ENCODE measurements around the gene ELL3. TPM values are rescaled to one million over a fixed set of nuclear protein-coding genes. Genes with fewer than 3 reads are reported as not detected.
A peak's percentile ranks its signal among the peaks of the same experiment; 100 is the strongest.
"Not testable (repeated sequence)": the region's sequence is repeated elsewhere in the genome, so short reads cannot be mapped to it uniquely, and the experiment has no call there.

Gene ELL3
- total and polyA plus RNA-seq, 2 experiments from 2014 or later = 5.0 to 6.4 TPM

DNA sequence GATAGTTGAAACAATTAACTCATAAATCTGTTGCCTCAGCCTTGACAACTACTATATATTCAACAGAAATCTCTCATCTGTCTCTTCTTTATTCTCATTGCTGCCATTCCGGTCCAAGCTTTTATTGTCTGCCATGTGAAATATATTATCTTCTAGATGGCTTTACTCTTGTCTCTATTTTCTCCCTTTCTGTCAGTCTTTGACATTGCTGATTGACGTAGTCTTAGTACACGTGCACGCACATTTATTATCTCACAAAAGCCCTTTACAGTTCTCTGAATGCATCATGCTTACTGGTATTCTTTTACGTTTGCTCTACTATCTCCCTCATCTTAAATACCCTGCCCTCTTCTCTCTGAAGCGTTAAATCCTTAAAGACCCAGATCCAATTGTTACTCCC, 24.9 kb downstream of the ELL3 start:
- Histone ChIP-seq H3K4me3 (no peak overlapping the region), H3K79me2 (peaks cover 100% of the 10 kb centered on the region), H4K20me1 (ENCODE audit: insufficient read depth, poor library complexity, severe bottlenecking) (peaks cover 94% of the 10 kb centered on the region), H3K9me2 (replicated peaks; ENCODE audit: insufficient read depth) (no peaks in the 10 kb centered on the region), H2AFZ (no peak overlapping the region), H3K27ac (no peak overlapping the region), H3K36me3 (replicated peaks; ENCODE audit: insufficient read depth, low read depth) (no peaks in the 10 kb centered on the region), H3K4me2 (peak overlapping the region; percentile 19), H3K4me1 (ENCODE audit: insufficient read depth) (peaks cover 30% of the 10 kb centered on the region), H3K27me3 (no peaks in the 10 kb centered on the region), H3K9me3 (ENCODE audit: low read depth) (no peaks in the 10 kb centered on the region)
- 78% methylated on average over 6 of the region's 6 CpGs for WGBS (ENCODE audit: low lambda C conversion rate, missing lambda C conversion rate)
- no peak for DNase-seq (ENCODE audit: low spot score)
- TF ChIP-seq EZH2phosphoT487 (IDR thresholded peaks at IDR 0.05; ENCODE audit: low read depth, severe bottlenecking, unreplicated experiment) (no peak), EZH2 (IDR thresholded peaks at IDR 0.05; ENCODE audit: borderline replicate concordance) (no peak)
- TF ChIP-seq, protein P1, sequence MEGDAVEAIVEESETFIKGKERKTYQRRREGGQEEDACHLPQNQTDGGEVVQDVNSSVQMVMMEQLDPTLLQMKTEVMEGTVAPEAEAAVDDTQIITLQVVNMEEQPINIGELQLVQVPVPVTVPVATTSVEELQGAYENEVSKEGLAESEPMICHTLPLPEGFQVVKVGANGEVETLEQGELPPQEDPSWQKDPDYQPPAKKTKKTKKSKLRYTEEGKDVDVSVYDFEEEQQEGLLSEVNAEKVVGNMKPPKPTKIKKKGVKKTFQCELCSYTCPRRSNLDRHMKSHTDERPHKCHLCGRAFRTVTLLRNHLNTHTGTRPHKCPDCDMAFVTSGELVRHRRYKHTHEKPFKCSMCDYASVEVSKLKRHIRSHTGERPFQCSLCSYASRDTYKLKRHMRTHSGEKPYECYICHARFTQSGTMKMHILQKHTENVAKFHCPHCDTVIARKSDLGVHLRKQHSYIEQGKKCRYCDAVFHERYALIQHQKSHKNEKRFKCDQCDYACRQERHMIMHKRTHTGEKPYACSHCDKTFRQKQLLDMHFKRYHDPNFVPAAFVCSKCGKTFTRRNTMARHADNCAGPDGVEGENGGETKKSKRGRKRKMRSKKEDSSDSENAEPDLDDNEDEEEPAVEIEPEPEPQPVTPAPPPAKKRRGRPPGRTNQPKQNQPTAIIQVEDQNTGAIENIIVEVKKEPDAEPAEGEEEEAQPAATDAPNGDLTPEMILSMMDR (IDR thresholded peaks at IDR 0.05; ENCODE audit: poor library complexity) = no peak

DNA sequence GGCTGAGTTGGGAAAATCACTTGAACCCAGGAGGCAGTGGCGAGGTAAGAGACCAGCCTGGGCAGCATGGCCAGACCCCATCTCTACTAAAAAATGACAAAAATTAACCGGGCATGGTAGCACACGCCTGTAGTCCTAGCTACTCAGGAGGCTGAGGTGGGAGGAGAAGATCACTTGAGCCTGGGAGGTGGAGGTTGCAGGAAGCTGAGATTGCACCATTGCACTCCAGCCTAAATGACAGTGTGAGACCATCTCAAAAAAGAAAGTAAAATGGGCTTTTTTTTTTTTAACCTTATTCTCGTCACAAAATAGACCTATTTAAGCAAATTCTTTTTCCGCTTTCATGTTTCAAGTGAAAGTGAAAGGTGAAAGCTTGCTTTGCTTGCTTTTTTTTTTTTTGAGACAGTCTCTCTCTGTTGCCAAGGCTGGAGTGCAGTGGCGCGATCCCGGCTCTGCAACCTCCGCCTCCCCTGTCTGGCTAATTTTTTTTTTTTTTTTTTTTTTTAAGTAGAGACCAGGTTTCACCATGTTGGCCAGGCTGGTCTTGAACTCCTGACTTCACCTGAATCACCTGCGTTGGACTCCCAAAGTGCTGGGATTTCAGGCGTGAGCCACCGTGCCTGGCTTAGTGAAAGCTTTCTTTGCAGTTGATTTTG, 26.9 kb downstream of the ELL3 start:
- Histone ChIP-seq H3K4me1 (ENCODE audit: insufficient read depth) (peaks cover 34% of the 10 kb centered on the region), H3K4me2 (peak overlapping the region; percentile 80), H3K36me3 (replicated peaks; ENCODE audit: insufficient read depth, low read depth) (no peaks in the 10 kb centered on the region), H3K4me3 (no peak overlapping the region), H3K9me2 (replicated peaks; ENCODE audit: insufficient read depth) (no peaks in the 10 kb centered on the region), H4K20me1 (ENCODE audit: insufficient read depth, poor library complexity, severe bottlenecking) (peaks cover 77% of the 10 kb centered on the region), H3K9me3 (ENCODE audit: low read depth) (no peaks in the 10 kb centered on the region), H3K27ac (no peak overlapping the region), H2AFZ (no peak overlapping the region), H3K79me2 (peaks cover 89% of the 10 kb centered on the region), H3K27me3 (no peaks in the 10 kb centered on the region)
- WGBS (ENCODE audit: low lambda C conversion rate, missing lambda C conversion rate) = 91% methylated on average over 12 of the region's 12 CpGs
- TF ChIP-seq EZH2phosphoT487 (IDR thresholded peaks at IDR 0.05; ENCODE audit: low read depth, severe bottlenecking, unreplicated experiment) = no peak
- TF ChIP-seq EZH2 (IDR thresholded peaks at IDR 0.05; ENCODE audit: borderline replicate concordance) = no peak
- TF ChIP-seq, protein P1 (IDR thresholded peaks at IDR 0.05; ENCODE audit: poor library complexity) = no peak
- no peak for DNase-seq (ENCODE audit: low spot score)

- no peaks in the 10 kb centered on the region for H3K27me3 ChIP-seq
- H3K27ac ChIP-seq = no peak overlapping the region
- H3K4me1 ChIP-seq (ENCODE audit: insufficient read depth) = peaks cover 34% of the 10 kb centered on the region
- no peak for TF ChIP-seq EZH2 (IDR thresholded peaks at IDR 0.05; ENCODE audit: borderline replicate concordance)
- TF ChIP-seq, protein P1 (IDR thresholded peaks at IDR 0.05; ENCODE audit: poor library complexity) = no peak
- no peak for TF ChIP-seq EZH2phosphoT487 (IDR thresholded peaks at IDR 0.05; ENCODE audit: low read depth, severe bottlenecking, unreplicated experiment)
- H3K9me2 ChIP-seq (replicated peaks; ENCODE audit: insufficient read depth) = no peaks in the 10 kb centered on the region
- H3K36me3 ChIP-seq (replicated peaks; ENCODE audit: insufficient read depth, low read depth) = no peaks in the 10 kb centered on the region
- peaks cover 74% of the 10 kb centered on the region for H3K79me2 ChIP-seq
- no peak for DNase-seq (ENCODE audit: low spot score)
- peaks cover 62% of the 10 kb centered on the region for H4K20me1 ChIP-seq (ENCODE audit: insufficient read depth, poor library complexity, severe bottlenecking)
- no peak overlapping the region for H2AFZ ChIP-seq
- WGBS (ENCODE audit: low lambda C conversion rate, missing lambda C conversion rate) = 80% methylated on average over 3 of the region's 3 CpGs
- no peaks in the 10 kb centered on the region for H3K9me3 ChIP-seq (ENCODE audit: low read depth)
- peak overlapping the region; percentile 1 for H3K4me3 ChIP-seq
- peak overlapping the region; percentile 80 for H3K4me2 ChIP-seq
Observed at GRCh38 chr15:43748376-43748775, 28.4 kb downstream of the ELL3 start.

- not testable (repeated sequence) for DNase-seq (ENCODE audit: low spot score); H3K36me3 ChIP-seq (replicated peaks; ENCODE audit: insufficient read depth, low read depth); H3K9me2 ChIP-seq (replicated peaks; ENCODE audit: insufficient read depth); H3K27me3 ChIP-seq; H3K9me3 ChIP-seq (ENCODE audit: low read depth)
- peak overlapping the region; percentile 79 for H2AFZ ChIP-seq
- WGBS (ENCODE audit: low lambda C conversion rate, missing lambda C conversion rate) = 0% methylated on average over 12 of the region's 12 CpGs
- H4K20me1 ChIP-seq (ENCODE audit: insufficient read depth, poor library complexity, severe bottlenecking) = peaks cover 48% of the 10 kb centered on the region
- H3K4me1 ChIP-seq (ENCODE audit: insufficient read depth) = peaks cover 34% of the 10 kb centered on the region
- H3K79me2 ChIP-seq = peaks cover 60% of the 10 kb centered on the region
- H3K4me2 ChIP-seq = peak overlapping the region; percentile 80
- peak overlapping the region; percentile 100 for H3K27ac ChIP-seq
- H3K4me3 ChIP-seq = peak overlapping the region; percentile 61
Observed at GRCh38 chr15:43746903-43747309, 29.9 kb downstream of the ELL3 start.

Data from hepatocyte (in vitro differentiated cells).